ENCODE results near the gene B3GALNT1. TPM values are rescaled to one million over a fixed set of nuclear protein-coding genes. Genes with fewer than 3 reads are reported as not detected.

Gene B3GALNT1
- total RNA-seq, 1 experiment from 2014 or later, result 13.2 TPM

DNA sequence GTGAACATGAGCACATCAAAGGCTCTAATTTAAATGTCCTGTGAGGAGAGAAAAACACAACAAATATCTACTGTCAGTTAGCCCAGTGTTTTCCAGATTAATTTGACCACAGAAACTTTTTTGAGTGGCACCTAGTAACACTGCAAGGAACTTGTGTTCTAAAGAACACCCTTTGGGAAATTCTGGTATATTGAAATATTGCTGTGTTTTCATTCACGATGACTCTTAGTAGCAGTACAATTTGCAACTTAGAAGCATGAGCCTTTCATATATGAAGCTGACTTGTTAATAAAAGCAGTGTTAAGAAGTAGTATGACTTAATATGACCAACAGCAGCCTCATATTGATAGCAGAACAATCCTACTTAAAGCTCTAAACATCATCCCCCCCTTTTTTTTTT is 32.0 kb downstream of the B3GALNT1 start:
- no peak overlapping the region for H3K27ac Mint-ChIP-seq
- Histone ChIP-seq H3K27me3 (ENCODE audit: insufficient read depth, low read length) (no peaks in the 10 kb centered on the region), H3K27ac (ENCODE audit: insufficient read length, low read depth, low read length) (no peak overlapping the region), H2BK120ac (ENCODE audit: low read depth, low read length, poor library complexity, severe bottlenecking) (no peak overlapping the region), H3K23me2 (ENCODE audit: insufficient read length, low read depth, low read length, poor library complexity, severe bottlenecking) (no peaks in the 10 kb centered on the region), H3K23ac (ENCODE audit: insufficient read length, low read depth, low read length) (no peak overlapping the region), H3T11ph (ENCODE audit: low read length) (no peak overlapping the region), H4K91ac (ENCODE audit: insufficient read length, low read depth, low read length) (no peak overlapping the region), H2AK5ac (ENCODE audit: insufficient read length, low read length) (no peak overlapping the region), H3K4ac (ENCODE audit: low read depth, low read length) (no peak overlapping the region), H3K9me3 (ENCODE audit: control insufficient read depth, low read depth, low read length) (no peaks in the 10 kb centered on the region), H2BK15ac (ENCODE audit: low read depth, low read length) (no peak overlapping the region), H3K9ac (ENCODE audit: extremely low read depth, insufficient read length, low read length) (no peak overlapping the region), H3K18ac (ENCODE audit: insufficient read length, low read depth, low read length) (no peak overlapping the region), H2BK20ac (ENCODE audit: low read depth, low read length, poor library complexity, severe bottlenecking) (no peak overlapping the region), H4K8ac (replicated peaks; ENCODE audit: insufficient read length, low read depth, low read length) (no peak overlapping the region), H3K4me2 (ENCODE audit: insufficient read depth, insufficient read length, low read length) (no peak overlapping the region), H3K56ac (ENCODE audit: insufficient read length, low read depth, low read length) (no peak overlapping the region), H4K5ac (ENCODE audit: insufficient read length, low read depth, low read length) (no peak overlapping the region), H3K14ac (ENCODE audit: insufficient read depth, low read length) (no peak overlapping the region), H2BK5ac (ENCODE audit: insufficient read length, low read length) (no peak overlapping the region), H4K20me1 (ENCODE audit: control insufficient read depth, insufficient read depth, insufficient read length) (no peaks in the 10 kb centered on the region), H3K4me1 (ENCODE audit: insufficient read depth, low read length) (no peaks in the 10 kb centered on the region), H2BK12ac (ENCODE audit: insufficient read length, low read depth, low read length) (no peak overlapping the region), H2AFZ (ENCODE audit: low read length) (no peak overlapping the region), H3K79me1 (ENCODE audit: insufficient read depth, low read depth, low read length, poor library complexity, severe bottlenecking) (no peaks in the 10 kb centered on the region), H3K79me2 (ENCODE audit: insufficient read depth, low read length) (no peaks in the 10 kb centered on the region)
- H3K9me3 Mint-ChIP-seq, result no peaks in the 10 kb centered on the region
- H3K4me3 Mint-ChIP-seq, result no peak overlapping the region
- WGBS (ENCODE audit: extremely low coverage, insufficient read length, low lambda C conversion rate), result no CpG with 5 or more reads among the region's 1 CpG
- no peaks in the 10 kb centered on the region for H3K27me3 Mint-ChIP-seq (ENCODE audit: low read depth)
- H3K36me3 Mint-ChIP-seq (ENCODE audit: insufficient read depth in 1 of 3, low read depth in 3 of 3), result no peaks in the 10 kb centered on the region
- H3K4me1 Mint-ChIP-seq, result peaks cover 11 to 15% of the 10 kb centered on the region in 2 experiments
- TF ChIP-seq, protein P1, sequence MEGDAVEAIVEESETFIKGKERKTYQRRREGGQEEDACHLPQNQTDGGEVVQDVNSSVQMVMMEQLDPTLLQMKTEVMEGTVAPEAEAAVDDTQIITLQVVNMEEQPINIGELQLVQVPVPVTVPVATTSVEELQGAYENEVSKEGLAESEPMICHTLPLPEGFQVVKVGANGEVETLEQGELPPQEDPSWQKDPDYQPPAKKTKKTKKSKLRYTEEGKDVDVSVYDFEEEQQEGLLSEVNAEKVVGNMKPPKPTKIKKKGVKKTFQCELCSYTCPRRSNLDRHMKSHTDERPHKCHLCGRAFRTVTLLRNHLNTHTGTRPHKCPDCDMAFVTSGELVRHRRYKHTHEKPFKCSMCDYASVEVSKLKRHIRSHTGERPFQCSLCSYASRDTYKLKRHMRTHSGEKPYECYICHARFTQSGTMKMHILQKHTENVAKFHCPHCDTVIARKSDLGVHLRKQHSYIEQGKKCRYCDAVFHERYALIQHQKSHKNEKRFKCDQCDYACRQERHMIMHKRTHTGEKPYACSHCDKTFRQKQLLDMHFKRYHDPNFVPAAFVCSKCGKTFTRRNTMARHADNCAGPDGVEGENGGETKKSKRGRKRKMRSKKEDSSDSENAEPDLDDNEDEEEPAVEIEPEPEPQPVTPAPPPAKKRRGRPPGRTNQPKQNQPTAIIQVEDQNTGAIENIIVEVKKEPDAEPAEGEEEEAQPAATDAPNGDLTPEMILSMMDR (conservative IDR thresholded peaks at IDR 0.05), result no peak
- no peak for DNase-seq

Data from H9 (cell line).